Stimulated activated CD8-positive, alpha-beta memory T cell treated with anti-CD3 and anti-CD28 coated beads, Interleukin-15, amount 100 ng/mL, for 4 hours (primary cell): ENCODE results near the gene TMEM254.
"Not testable (repeated sequence)": the region's sequence is repeated elsewhere in the genome, so short reads cannot be mapped to it uniquely, and the experiment has no call there.

Experiments
- DNase-seq, 2 donors: peaks; one replicate each; pipeline ENCODE4 v3.0.0-alpha.2; 2020; ENCODE audit warnings: low read depth in 2 of 2

TMEM254 gene

DNA sequence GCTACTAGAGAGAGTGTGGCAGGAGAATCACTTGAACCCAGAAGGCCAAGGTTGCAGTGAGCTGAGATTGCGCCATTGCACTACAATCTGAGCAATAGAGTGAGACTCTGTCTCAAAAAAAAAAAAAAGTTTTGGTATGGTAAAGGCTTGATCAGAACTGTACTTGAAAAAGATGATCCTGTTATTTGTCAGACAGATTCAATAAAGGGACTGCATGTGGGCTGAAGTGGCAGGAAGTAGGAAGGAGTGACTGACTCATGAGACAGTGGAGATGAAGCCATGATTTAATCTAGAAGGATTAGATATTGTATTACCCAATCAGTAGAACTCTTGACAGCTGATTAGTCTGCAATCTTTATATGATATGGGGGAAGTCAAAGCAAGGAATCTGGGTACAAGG is 2.7 kb upstream of the TMEM254 start:
- no peak for DNase-seq

DNA sequence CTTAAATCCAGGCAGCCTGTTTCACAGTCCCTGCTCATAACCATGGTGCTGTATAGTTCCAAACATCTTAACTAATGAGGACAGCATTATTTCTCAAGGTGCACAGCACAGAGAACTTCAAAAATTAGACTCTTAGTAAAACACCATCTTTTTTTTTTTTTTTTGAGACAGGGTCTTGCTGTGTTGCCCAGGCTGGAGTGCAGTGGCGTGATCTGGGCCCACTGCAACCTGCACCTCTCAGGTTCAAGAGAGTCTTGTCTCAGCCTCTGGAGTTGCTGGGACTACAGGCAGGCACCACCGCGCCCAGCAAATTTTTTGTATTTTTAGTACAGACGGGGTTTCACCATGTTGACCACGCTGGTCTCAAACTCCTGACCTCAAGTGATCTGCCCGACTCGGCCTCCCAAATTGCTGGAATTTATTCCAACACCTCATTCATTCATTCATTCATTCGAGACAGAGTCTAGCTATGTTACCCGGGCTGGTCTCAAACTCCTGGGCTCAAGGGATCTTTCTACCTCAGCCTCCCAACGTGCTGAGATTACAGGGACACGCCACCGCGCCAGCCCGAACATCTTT is 507 bp upstream of the TMEM254 start:
- no peak for DNase-seq

DNA sequence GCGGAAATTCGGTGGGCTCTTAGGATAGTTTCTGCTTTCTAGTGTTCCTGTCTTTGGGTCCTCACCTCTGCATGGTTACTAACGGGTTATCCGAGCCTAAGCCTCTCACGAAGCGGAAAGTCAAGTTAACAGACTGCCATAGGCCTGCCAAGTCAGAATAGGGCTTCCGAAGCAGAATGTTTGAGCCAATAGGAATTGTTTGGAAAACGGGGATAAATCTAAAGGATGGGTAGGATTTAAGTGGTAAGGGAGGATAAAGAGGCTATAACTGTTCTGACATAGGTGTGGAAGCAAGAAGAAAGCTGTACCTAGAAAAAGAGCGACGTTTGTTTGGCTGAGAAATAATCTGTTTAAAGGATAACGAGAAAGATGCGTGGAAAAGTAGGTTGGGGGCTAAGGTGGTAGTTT is 851 bp downstream of the TMEM254 start:
- DNase-seq = no peak

DNA sequence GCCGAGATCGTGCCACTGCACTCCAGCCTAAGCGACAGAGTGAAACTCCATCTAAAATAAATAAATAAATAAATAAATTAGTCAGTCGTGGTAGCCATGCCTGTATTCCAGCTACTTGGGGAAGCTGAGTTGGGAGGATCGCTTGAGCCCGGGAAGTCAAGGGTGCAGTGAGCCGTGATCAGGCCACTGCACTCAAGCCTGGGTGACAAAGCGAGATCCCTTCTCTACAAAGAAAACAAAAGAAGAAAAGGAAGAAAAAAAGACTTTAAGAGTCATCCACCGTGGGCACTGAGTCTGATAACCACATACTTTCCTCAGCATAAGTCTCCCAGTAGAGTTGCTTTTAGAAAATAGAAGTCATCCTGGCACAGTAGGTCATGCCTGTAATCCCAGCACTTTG is 2.6 kb downstream of the TMEM254 start:
- no peak for DNase-seq

DNA sequence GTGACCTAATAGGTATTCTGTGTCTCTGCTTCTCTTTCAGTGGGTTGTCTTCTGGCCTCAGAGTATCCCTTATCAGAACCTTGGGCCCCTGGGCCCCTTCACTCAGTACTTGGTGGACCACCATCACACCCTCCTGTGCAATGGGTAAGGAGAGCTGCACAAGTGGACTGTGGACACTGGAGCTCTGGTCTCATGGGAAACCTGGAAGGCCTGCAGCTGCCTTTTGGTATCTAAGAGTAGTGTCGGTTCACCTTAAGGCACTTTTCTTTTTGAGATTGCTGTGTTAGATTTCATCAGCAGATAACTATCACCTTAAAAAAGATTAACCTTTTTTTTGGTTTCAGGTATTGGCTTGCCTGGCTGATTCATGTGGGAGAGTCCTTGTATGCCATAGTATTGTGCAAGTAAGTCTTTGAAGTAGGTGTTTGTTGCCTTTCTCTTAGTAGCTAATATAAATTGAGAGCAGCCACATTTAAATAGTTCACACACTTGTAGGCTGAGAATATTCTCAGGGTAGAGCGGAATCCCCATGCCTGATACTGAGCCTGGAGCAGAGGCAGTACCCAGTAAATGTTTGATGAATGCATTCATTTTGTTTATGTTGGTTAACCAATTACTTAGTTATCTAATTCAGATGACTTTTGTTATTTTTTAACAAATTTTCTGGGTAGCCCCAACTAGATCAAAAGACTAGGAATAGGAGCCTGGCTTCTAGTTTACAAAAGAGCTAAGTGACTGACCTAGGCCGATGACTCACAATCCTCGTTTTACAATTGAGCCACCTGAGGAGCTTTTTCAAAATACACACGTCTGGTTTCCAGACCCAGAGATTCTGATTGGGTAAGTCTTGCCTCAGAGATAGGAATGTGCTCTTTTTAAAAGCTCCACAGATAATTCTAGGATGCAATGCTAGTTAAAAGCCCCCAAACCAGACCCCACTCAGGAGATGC is 3.6 kb downstream of the TMEM254 start:
- DNase-seq = no peak

DNA sequence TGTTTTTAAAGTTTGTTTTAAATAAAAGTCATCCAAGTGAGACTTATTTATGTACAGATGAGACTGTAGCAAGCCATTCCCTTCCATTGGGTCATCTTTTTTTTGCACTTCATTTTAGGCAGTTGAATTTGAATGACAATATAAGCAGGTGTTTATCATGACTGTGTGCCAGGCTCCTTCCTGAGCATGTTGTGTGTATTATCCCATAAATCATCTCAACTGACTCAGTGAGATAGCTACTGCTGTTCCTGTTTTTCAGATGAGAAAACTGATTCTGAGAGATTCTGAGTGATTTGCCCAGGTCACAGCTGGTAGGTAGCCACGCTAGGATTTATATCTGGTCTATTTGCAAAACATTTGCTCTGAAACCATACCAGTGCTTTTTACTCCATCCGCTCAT is 11.7 kb downstream of the TMEM254 start:
- DNase-seq = no peak

DNA sequence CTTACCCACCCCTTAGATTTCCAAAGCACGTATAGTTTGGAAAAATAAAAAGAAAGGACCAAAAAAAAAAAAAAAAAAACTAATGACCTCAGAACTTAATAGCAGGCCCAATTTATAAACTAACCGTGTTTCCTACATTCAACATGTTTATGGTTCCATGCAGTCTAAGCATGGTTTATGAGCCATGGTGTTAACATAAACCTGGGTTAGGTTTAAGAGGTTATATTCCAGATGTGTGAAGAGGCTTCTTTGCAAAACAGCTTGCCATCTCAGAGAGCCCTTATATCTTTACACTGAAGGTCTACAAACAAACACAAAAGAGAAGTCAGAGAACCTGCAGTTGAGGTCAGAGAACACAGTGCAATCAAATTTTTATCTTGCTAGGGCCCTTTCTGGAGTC is 15.8 kb downstream of the TMEM254 start:
- DNase-seq = no peak

DNA sequence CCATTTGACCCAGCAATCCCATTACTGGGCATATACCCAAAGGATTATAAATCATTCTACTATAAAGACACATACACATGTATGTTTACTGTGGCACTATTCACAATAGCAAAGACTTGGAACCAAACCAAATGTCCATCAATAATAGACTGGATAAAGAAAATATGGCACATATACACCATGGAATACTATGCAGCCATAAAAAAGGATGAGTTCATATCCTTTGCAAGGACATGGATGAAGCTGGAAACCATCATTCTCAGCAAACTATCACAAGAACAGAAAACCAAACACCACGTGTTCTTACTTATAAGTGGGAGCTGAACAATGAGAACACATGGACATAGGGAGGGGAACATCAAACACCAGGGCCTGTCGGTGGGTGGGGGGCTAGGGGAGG is 19.8 kb downstream of the TMEM254 start:
- DNase-seq = not testable (repeated sequence)

DNA sequence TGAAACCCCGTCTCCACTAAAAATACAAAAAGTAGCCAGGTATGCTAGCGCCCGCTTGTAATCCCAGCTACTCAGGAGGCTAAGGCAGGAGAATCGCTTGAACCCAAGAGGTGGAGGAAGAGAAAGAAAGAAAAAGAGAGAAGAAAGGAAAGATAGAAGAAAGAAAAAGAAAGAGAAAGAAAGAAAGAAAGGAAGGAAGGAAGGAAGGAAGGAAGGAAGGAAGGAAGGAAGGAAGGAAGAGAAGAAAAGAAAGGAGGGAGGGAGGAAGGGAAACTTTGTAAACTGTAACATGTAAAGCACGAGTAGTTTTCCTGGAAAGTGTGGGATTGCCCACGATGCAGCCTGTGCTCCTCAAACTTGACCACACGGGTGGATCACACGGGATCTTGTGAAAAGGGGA is 20.8 kb downstream of the TMEM254 start:
- not testable (repeated sequence) for DNase-seq

DNA sequence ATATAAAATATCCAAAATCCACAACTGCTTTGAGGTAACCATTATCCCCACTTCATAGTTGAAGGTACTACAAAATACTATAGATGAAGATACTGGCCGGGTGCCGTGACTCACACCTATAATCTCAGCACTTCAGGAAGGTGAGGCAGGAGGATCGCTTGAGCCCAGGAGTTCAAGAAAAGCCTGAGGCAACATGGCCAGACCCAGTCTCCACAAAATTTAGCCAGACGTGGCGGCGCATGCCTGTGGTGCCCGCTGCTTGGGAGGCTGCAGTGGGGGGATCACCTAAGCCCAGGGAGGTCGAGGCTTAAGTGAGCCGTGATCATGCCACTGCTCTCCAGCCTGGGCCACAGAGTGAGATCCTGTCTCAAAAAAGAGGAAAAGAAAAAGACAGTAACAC is 21.7 kb downstream of the TMEM254 start:
- no peak for DNase-seq

DNA sequence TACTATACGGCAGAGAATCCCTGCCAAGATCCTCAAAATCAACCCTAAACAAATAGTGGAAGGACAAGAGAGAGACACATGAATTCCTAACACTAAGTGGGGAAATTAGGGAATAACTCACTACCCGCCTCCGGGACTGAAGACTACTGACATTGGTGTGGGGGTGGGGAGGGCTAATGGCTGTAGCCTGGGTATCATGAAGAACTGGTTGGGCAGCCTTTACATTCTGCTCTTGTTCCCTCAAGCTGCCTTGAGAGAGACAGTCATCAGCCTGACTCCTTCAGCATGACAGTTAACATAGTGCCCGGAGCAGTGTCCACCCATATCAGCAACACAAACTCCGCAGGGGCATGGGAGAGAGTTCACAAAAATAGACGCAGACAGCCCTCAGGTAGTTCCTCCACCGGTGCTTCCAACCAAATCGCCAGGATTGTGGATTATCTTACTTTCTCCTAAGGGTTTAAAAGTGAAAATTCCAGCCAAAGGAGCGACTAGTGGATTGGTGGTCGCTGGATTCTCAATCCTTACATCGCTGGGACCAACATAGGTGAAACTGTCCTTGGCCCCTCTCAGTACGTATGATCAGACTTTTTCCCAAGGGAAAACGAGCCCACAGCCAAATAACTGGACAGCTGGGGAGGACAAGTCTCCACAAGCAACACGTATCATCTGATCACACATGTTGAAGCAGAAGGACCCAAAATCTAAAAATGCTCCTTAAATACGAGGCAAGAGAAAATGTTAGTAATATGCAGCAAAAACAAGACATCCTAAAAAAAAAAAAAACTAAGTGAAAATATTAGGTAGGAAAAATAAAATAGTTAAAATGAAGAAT is 22.6 kb downstream of the TMEM254 start:
- DNase-seq = no peak

DNA sequence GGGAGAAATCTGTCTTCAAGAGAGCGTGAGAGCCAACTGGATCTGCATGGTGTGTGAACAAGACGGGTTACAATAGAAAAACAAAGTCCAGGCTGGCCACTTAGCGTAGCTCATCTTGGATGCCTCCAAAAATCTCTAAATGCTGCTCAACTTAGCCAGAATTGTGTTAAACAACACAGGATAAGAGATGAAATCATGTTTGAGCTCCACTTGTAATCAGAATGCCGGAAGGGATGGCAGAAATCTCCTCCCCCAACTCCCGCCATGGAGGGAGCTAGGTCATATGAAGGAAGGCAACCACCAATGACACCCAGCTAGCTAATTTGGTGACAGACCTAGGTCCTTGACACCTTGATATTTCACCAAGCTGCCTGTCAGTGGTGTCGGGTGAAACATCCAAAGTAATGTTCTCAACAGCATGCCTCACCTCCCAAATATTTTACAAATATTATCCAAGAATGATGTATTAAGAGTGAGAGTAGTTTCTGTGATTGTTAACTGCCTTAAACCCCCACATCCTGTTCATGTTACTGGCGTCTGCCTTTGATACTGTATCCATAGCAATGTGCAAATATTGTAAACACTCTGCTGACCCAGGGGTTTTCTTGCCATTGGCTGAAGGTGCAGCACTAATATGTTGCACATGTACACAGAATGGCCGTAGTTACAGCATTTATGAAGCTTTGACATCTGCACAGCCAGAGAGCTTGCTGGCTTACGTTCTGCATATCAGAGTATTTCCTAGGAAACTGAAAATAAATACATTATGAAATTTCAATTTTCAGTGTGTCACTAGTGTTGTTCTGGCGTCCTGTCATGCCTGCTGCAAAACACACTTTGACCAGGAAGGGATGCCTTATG is 25.8 kb downstream of the TMEM254 start:
- no peak for DNase-seq

DNA sequence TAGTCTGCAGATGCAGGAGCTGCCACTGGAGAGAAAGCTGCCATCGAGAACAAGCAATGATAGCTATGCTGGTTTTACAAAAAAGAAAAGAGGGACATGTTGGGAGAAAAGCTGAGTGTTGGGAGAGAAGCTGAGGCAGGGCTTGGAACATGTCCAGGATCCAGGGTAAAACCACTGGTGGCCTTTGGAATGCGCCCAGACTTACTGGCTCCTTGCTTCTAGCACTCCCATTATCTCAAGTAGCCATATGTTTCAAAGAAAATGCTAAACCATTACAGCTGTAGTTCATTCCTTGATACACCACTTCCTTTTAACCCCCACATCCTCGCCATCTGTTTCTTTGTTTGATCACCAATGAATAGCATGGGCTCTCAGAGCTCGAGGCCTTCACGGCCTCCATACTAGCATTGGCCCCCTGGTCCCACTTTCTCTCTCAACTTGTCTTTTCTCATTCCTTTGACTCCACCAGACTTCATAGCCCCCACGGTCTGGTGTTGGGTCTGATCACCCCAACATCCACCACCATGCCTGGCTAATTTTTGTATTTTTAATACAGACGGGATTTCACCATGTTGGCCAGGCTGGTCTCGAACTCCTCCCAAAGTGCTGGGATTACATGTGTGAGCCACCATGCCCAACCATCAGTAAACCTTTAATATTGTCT is 30.2 kb downstream of the TMEM254 start:
- no peak for DNase-seq

DNA sequence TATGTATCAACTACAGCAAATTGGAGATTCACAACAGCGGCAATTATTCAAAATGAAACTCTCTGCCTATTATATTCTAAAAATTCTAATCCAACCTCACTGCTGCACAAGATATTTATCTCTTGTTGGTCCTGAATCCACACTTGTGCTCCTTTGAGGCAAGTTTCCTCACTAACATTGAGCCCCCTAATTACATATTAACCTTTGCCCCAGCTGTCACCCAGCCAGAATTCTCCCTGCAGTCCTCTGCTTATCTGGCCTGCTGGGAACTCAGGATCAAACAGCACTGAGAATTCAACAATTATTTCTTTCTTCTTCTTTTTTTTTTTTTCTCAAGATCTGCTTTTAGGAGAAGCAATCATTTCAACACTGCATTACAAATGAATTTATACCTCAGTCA is 32.5 kb downstream of the TMEM254 start:
- no peak for DNase-seq

DNA sequence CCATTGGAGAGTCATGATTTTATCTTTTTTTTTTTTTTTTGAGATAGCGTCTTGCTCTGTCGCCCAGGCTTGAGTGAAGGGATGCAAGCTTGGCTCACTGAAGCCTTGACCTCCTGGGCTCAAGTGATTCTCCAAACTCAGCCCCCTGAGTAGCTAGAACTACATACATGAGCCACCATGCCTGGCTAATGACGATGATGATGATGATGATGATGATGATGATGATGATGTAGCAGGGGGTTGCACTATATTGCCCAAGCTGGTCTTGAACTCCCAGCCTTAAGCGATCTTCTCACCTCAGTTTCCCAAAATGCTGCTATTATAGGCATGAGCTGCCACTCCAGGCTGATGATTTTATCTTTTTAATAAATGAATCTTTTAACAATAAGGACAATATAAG is 40.2 kb downstream of the TMEM254 start:
- no peak for DNase-seq

DNA sequence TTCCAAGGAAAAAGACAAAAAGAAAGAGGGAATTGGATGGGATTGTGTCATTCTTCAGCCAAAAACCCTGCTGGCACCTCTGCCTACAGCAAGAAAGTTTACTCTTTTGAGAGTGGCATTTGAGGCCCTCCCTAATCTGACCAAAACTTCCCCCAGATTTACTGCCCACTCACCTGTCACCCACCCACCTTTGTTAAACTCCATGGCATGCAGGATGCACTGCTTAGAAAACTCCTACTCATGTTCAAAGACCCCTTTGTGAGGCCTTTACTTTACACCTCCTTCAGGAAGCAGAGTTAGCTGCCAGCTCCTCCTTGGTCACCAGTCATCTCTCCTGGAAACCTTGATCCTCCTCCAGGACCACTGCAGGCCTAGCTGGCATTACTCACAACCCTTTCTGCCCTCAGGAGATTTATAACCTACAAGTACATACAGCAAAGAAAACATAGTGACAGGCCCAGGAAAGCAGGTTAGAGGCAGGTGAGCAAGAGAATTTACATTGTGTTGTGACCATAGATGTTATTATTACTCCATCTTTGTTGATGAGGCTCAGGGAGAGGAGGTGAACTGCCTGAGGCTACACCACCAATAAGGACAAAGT is 43.7 kb downstream of the TMEM254 start:
- DNase-seq = no peak

DNA sequence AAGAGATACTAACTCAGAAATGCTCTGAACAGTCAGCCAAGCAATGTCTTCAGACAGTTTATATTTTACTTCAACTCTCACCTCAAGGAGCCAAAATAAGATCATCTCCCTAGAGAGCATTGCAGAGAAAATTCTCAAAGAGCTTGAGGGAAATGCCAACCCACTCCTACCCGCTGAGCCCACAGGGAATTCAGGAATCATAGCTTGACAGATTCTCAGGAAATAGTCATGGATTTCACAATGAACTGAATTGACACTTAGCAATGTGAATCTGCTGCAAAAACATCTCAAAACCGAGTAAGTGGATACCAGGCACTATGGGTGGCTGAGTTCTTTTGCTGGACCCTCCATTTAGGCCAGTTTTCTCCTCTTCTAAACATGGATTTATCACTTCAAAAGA is 44.3 kb downstream of the TMEM254 start:
- DNase-seq = no peak

DNA sequence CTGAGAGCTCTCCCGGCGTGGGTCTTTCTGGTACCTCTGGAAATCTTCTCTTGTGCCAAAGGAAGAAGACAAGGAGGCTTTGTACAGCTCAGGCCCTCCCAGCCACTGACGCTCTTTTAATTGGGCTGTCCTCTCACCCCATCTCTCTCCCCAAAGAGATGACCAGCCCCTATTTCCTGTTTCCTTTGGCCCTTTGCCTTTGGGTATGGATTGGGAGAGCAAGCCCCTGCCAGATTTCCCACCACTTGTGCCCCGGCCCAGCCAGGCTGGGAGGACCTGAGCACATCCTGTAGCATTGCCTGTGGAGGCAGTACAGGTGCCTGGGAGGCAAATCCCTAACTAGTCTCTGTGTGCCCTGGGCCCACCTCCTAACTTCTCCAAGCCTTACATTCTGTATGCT is 48.4 kb downstream of the TMEM254 start:
- DNase-seq = no peak

DNA sequence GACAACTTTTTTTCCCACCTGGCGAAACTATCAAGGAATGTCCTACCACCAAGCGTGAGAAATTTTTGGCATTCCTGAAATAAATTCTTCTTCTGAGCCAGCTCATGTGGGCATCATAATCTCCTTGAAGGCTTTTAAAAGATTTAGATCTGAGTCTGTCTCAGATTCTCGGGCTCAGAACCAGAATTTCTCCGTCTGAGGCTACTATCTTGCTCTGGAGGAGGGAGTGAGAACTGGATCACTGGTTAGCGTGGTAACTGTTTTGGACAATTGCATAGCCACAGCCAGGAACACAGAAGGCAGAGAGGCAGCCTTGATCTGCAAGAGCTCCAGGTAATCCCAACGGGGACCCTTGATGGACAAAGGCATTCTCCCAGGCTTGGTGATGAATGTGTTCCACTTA is 53.0 kb downstream of the TMEM254 start:
- DNase-seq = no peak

DNA sequence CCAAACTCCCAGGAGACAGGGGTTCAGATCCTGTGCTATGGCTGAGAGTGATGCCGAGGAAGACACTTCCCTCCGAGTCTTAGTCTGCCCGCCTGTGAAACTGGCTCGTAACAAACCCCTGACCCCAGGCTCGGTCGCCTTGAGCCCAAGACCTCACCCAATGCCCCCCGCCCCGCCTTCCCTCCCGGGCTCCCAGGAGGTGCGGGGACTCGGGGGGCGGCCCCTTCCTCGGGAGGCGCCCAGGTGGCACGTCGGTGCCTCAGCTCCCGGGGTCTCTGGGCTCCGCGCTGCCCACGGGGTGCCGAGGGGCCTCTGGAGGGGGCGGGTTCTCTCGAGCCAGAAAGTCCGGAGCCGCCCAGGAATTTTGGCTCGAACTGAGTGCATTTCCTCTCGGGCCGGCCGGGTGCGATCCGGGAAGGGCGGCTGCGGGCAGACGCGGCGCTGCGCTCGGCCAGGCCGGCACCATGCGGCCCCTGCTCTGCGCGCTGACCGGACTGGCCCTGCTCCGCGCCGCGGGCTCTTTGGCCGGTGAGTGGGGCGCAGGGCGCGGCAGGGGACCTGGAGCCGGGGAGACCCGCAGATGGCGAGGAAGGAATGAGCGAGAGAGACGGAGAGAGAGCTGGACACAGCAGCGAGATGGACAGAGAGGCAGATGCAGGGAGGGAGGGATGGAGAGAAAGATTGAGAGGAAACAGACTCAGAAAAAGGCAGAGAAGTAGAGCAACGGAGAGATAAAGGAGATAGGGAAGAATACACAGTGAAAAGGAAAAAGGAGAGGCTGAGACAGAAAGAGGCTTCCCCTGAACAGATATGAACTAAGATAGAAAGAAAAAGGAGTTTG is 54.1 kb downstream of the TMEM254 start, which contains the start of gene PLAC9:
TSS of gene PLAC9 (plus strand) at position 432 of the 841 bp plus-strand sequence. CDS start at position 465, 33 bp downstream.
- no peak for DNase-seq
